ENCODE data around the gene SEC16A. TPM values are rescaled to one million over a fixed set of nuclear protein-coding genes. Genes with fewer than 3 reads are reported as not detected.

SEC16A gene
- total RNA-seq, 1 donor from 2014 or later: 85.0 TPM

DNA sequence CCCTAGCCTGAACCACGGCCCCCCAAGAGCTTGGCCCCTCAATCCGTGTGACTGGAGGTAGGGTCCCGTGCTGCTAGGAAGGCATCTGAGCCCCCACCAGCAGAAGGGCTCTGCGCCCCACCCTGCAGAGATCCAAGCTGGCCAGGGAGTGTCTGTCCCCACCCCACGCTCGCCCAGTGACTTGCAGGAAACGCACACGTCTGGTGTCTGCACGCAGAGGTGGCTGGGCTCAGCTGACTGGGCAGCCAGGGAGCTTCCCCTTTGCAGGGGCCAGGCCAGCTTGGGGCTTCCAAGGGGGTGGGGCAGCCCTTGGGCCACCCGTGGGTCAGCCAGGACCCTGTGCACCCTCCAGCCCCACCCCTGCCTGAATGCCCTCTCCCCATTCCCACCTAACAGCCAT is 38.7 kb upstream of the SEC16A start:
- no peak overlapping the region for H3K27ac Mint-ChIP-seq (ENCODE audit: unreplicated experiment)
- H3K4me1 Mint-ChIP-seq (ENCODE audit: unreplicated experiment): peaks cover 13% of the 10 kb centered on the region
- DNase-seq (ENCODE audit: extremely low spot score, unreplicated experiment): no peak

GRCh38 chr9:136520053-136520540 is 37.3 kb upstream of the SEC16A start:
- Mint-ChIP-seq H3K4me1 (ENCODE audit: unreplicated experiment) (peaks cover 3% of the 10 kb centered on the region), H3K9me3 (ENCODE audit: unreplicated experiment) (no peaks in the 10 kb centered on the region), H3K27me3 (ENCODE audit: unreplicated experiment) (no peaks in the 10 kb centered on the region), H3K4me3 (ENCODE audit: unreplicated experiment) (no peak overlapping the region), H3K27ac (ENCODE audit: unreplicated experiment) (no peak overlapping the region), H3K36me3 (ENCODE audit: unreplicated experiment) (peaks cover 7% of the 10 kb centered on the region)
- DNase-seq (ENCODE audit: extremely low spot score, unreplicated experiment): no peak
- TF ChIP-seq, protein P1, sequence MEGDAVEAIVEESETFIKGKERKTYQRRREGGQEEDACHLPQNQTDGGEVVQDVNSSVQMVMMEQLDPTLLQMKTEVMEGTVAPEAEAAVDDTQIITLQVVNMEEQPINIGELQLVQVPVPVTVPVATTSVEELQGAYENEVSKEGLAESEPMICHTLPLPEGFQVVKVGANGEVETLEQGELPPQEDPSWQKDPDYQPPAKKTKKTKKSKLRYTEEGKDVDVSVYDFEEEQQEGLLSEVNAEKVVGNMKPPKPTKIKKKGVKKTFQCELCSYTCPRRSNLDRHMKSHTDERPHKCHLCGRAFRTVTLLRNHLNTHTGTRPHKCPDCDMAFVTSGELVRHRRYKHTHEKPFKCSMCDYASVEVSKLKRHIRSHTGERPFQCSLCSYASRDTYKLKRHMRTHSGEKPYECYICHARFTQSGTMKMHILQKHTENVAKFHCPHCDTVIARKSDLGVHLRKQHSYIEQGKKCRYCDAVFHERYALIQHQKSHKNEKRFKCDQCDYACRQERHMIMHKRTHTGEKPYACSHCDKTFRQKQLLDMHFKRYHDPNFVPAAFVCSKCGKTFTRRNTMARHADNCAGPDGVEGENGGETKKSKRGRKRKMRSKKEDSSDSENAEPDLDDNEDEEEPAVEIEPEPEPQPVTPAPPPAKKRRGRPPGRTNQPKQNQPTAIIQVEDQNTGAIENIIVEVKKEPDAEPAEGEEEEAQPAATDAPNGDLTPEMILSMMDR (IDR thresholded peaks at IDR 0.05): no peak

More for the DNA sequence above, 38.7 kb upstream of the SEC16A start:
- Mint-ChIP-seq H3K36me3 (ENCODE audit: unreplicated experiment) (peaks cover 7% of the 10 kb centered on the region), H3K4me3 (ENCODE audit: unreplicated experiment) (no peak overlapping the region), H3K27me3 (ENCODE audit: unreplicated experiment) (no peaks in the 10 kb centered on the region), H3K9me3 (ENCODE audit: unreplicated experiment) (no peaks in the 10 kb centered on the region)
- TF ChIP-seq, protein P1 (IDR thresholded peaks at IDR 0.05): no peak

- Mint-ChIP-seq H3K27ac (ENCODE audit: unreplicated experiment) (no peak overlapping the region), H3K36me3 (ENCODE audit: unreplicated experiment) (peaks cover 7% of the 10 kb centered on the region), H3K27me3 (ENCODE audit: unreplicated experiment) (no peaks in the 10 kb centered on the region), H3K9me3 (ENCODE audit: unreplicated experiment) (no peaks in the 10 kb centered on the region), H3K4me1 (ENCODE audit: unreplicated experiment) (peaks cover 3% of the 10 kb centered on the region), H3K4me3 (ENCODE audit: unreplicated experiment) (no peak overlapping the region)
- TF ChIP-seq, protein P1 (IDR thresholded peaks at IDR 0.05): no peak
- no peak for DNase-seq (ENCODE audit: extremely low spot score, unreplicated experiment)
Observed at GRCh38 chr9:136519263-136520052, 36.6 kb upstream of the SEC16A start.

DNA sequence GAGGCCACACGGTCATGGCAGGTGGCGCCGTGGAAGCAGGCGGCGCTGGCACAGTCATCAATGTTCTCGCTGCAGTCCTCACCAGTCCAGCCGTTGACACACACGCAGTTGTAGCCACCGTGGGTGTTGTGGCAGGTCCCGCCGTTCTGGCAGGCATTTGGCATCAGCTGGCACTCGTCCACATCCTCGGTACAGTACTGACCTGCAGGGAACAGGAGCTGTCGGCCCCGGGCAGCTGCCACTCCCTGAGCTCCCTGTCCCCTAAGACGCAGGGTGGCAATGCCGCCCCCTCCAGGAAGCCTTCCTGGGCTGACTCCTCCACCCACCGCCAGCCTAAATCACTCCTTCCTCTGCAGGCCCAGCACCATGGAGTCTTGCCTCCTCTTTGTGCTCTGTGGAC is 35.8 kb upstream of the SEC16A start:
- Mint-ChIP-seq H3K27ac (ENCODE audit: unreplicated experiment) (no peak overlapping the region), H3K4me3 (ENCODE audit: unreplicated experiment) (no peak overlapping the region)

GRCh38 chr9:136517950-136518349 is 35.1 kb upstream of the SEC16A start:
- no peak for DNase-seq (ENCODE audit: extremely low spot score, unreplicated experiment)
- Mint-ChIP-seq H3K4me1 (ENCODE audit: unreplicated experiment) (peaks cover 3% of the 10 kb centered on the region), H3K27me3 (ENCODE audit: unreplicated experiment) (no peaks in the 10 kb centered on the region), H3K9me3 (ENCODE audit: unreplicated experiment) (no peaks in the 10 kb centered on the region), H3K36me3 (ENCODE audit: unreplicated experiment) (peaks cover 5% of the 10 kb centered on the region), H3K27ac (ENCODE audit: unreplicated experiment) (no peak overlapping the region), H3K4me3 (ENCODE audit: unreplicated experiment) (no peak overlapping the region)
- TF ChIP-seq, protein P1 (IDR thresholded peaks at IDR 0.05): no peak

More for the DNA sequence above, 35.8 kb upstream of the SEC16A start:
- TF ChIP-seq, protein P1 (IDR thresholded peaks at IDR 0.05): no peak
- DNase-seq (ENCODE audit: extremely low spot score, unreplicated experiment): no peak
- no peaks in the 10 kb centered on the region for H3K27me3 Mint-ChIP-seq (ENCODE audit: unreplicated experiment)
- H3K36me3 Mint-ChIP-seq (ENCODE audit: unreplicated experiment): peaks cover 7% of the 10 kb centered on the region
- H3K4me1 Mint-ChIP-seq (ENCODE audit: unreplicated experiment): peaks cover 3% of the 10 kb centered on the region
- no peaks in the 10 kb centered on the region for H3K9me3 Mint-ChIP-seq (ENCODE audit: unreplicated experiment)
